GM13976 (cell line): ENCODE measurements around the gene NTM.

ENCODE experiments used
- DNase-seq: peaks from one replicate; pipeline ENCODE4 v3.0.0; 2012; ENCODE audit warnings: low spot score
- CTCF ChIP-seq: IDR thresholded peaks from 2 replicates; pipeline ENCODE4 v1.5.1; 2012; ENCODE audit warnings: borderline replicate concordance, mild to moderate bottlenecking; ENCODE audit not compliant: insufficient read depth; ENCODE audit errors: extremely low read depth, missing control alignments, control extremely low read depth
- in situ Hi-C: fragments of 300-500 bp; cut with MboI; formaldehyde crosslinking; loops from one replicate; pipeline ENCODE4 v1.12.0; 2022; ENCODE audit warnings: low sequenced_read_pairs, mixed read lengths, inconsistent platforms; ENCODE audit not compliant: unreplicated experiment

NTM gene

GRCh38 chr11:132080127-132080526 lies 709.7 kb downstream of the NTM start:
- in situ Hi-C loops, result no loop called here
- no peak for DNase-seq
- no peak for TF ChIP-seq CTCF

DNA sequence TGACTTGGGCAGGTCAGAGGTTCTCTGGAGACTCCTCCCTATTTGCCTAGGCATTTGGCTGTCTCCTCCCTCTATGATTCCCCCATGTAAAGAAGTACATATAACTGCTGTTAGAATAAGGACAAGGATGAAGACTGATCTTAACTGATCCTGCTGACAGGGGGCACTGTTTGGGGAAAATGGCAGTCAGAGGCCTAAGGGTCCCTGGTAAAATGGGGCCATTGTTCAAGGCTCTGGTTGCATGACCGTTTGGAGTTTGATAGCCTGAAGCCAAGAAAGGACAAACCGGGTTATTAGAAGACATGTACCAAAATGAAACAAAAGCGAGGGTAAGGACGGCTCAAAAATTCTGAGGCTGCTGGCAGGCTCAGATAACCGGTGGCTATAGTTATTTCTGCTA lies 712.2 kb downstream of the NTM start:
- TF ChIP-seq CTCF, result no peak
- in situ Hi-C loops, result no loop called here

DNA sequence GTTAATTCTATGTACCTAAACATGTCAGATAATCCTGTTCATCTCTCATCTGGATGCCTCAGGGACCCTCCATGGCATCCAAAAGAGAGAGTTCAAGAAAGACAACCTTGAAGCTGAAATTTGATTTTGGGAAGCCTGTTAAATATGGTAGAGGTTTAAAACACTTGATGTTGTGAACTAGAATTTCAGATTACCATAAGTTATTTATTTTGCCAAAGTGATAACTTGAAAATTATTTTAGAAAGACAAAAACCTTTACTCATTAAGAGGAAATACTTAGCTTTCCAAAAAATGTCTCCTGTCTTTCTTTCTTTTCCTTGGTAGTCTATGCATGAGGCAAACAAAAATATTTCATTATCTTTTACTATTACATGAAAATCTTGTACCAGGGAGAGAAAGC lies 714.0 kb downstream of the NTM start:
- DNase-seq, result no peak
- TF ChIP-seq CTCF, result no peak
- in situ Hi-C loops, result no loop called here

More for the DNA sequence above, 712.2 kb downstream of the NTM start:
- DNase-seq, result no peak

DNA sequence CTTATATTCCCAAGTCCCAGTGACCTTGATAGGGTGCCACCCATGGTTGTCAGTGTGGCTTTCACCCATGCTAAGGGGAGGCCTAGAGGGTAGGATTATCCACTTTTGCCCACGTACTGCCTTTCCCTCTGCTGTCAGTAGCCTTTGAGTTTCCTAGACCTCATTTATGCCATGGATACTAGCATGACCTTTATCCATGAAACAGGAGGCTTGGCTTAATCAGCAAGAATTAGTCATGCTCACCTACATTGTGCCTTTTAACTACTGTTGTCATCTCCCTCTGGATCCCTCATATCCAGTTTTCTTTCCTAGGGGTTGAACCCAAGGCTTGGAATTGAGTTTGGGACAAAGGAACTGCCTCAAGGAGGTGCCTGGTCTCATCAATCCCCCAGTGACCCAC lies 716.7 kb downstream of the NTM start:
- no peak for TF ChIP-seq CTCF
- DNase-seq, result no peak
- in situ Hi-C loops, result no loop called here

DNA sequence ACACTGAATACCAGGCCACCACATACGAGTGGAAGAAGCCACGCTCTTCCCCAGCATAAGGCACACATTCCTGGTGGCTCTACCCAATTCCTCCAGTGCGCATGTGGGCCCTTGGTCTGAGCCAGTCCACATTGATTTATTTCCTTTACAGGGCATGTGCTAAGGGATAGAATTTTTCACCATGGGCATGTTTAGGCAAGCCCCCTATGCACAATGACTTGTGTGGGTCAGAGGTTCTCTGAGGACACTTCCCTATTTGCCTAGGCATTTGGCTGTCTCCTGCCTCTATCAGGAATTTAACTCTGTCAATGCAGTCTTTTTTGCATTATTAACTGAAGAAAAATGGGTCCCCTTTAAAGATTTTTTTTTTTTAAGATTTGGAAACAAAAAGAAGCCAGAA lies 718.1 kb downstream of the NTM start:
- in situ Hi-C loops, result no loop called here
- DNase-seq, result no peak
- no peak for TF ChIP-seq CTCF

GRCh38 chr11:132093536-132094259 lies 723.3 kb downstream of the NTM start:
- no peak for DNase-seq
- no peak for TF ChIP-seq CTCF
- in situ Hi-C loops, result no loop called here
